Astrocyte (in vitro differentiated cells and primary cell): Measurements from ENCODE around the gene A4GALT. TPM values are rescaled to one million over a fixed set of nuclear protein-coding genes. Genes with fewer than 3 reads are reported as not detected.

Experiments
- DNase-seq: peaks from one replicate; pipeline ENCODE4 v3.0.0-alpha.2; 2010; ENCODE audit warnings: low read depth
- FAIRE-seq: peaks from 2 replicates; lab custom pipeline; 2011; peaks lifted over from hg19 to GRCh38; lab: Jason Lieb, UNC
- H2AFZ ChIP-seq: 2 replicates; pipeline ENCODE4 v1.6.0; 2012; ENCODE audit warnings: low read depth, low read length, inconsistent platforms
- H3K27ac ChIP-seq: 2 replicates; pipeline ENCODE4 v1.5.1; 2011; ENCODE audit warnings: low read depth, low read length, inconsistent platforms
- H3K27me3 ChIP-seq: 2 replicates; pipeline ENCODE4 v1.6.0; 2011; ENCODE audit warnings: low read length, inconsistent platforms; ENCODE audit not compliant: insufficient read depth
- H3K36me3 ChIP-seq: 2 replicates; pipeline ENCODE4 v1.5.1; 2011; ENCODE audit warnings: low read length, inconsistent platforms; ENCODE audit not compliant: insufficient read depth
- H3K4me1 ChIP-seq: 2 replicates; pipeline ENCODE4 v1.5.1; 2011; ENCODE audit warnings: low read length, inconsistent platforms; ENCODE audit not compliant: insufficient read depth
- H3K4me2 ChIP-seq: 2 replicates; pipeline ENCODE4 v1.6.0; 2012; ENCODE audit warnings: low read length, inconsistent platforms
- H3K4me3 ChIP-seq: 2 replicates; pipeline ENCODE4 v1.5.1; 2011; ENCODE audit warnings: low read depth, mild to moderate bottlenecking, low read length, inconsistent platforms; ENCODE audit not compliant: insufficient read depth
- H3K79me2 ChIP-seq: 2 replicates; pipeline ENCODE4 v1.6.0; 2012; ENCODE audit warnings: mild to moderate bottlenecking, low read length, inconsistent platforms; ENCODE audit not compliant: insufficient read depth
- H3K9ac ChIP-seq: 2 replicates; pipeline ENCODE4 v1.6.0; 2012; ENCODE audit warnings: mild to moderate bottlenecking, low read length, inconsistent platforms
- H3K9me3 ChIP-seq: 2 replicates; pipeline ENCODE4 v1.5.1; 2012; ENCODE audit warnings: low read depth, mild to moderate bottlenecking, low read length, inconsistent platforms; ENCODE audit not compliant: insufficient read depth
- H4K20me1 ChIP-seq: 2 replicates; pipeline ENCODE4 v1.6.0; 2012; ENCODE audit warnings: low read length, inconsistent platforms; ENCODE audit not compliant: insufficient read depth
- H3K27ac Mint-ChIP-seq: one replicate; pipeline ENCODE4 v1.8.0; 2021; ENCODE audit warnings: mild to moderate bottlenecking, mixed read lengths; ENCODE audit not compliant: unreplicated experiment
- H3K27me3 Mint-ChIP-seq: one replicate; pipeline ENCODE4 v1.8.0; 2021; ENCODE audit warnings: low read depth, mixed read lengths; ENCODE audit not compliant: unreplicated experiment
- H3K36me3 Mint-ChIP-seq: one replicate; pipeline ENCODE4 v1.8.0; 2021; ENCODE audit warnings: low read depth, mixed read lengths; ENCODE audit not compliant: unreplicated experiment
- H3K4me1 Mint-ChIP-seq: one replicate; pipeline ENCODE4 v1.8.0; 2021; ENCODE audit warnings: low read depth, mixed read lengths; ENCODE audit not compliant: unreplicated experiment
- H3K4me3 Mint-ChIP-seq: one replicate; pipeline ENCODE4 v1.8.0; 2021; ENCODE audit warnings: mild to moderate bottlenecking, moderate library complexity, mixed read lengths; ENCODE audit not compliant: unreplicated experiment
- H3K9me3 Mint-ChIP-seq: one replicate; pipeline ENCODE4 v1.8.0; 2021; ENCODE audit warnings: mild to moderate bottlenecking, mixed read lengths; ENCODE audit not compliant: unreplicated experiment
- EZH2 ChIP-seq: IDR thresholded peaks from 2 replicates; pipeline ENCODE4 v1.6.1; 2012; ENCODE audit warnings: mild to moderate bottlenecking, low read length, inconsistent platforms; ENCODE audit not compliant: insufficient read depth
- total RNA-seq: library from RNA; stranded (reverse); gene quantifications from 2 replicates; pipeline ENCODE4 v1.2.1, GENCODE V29; 2021
- TF ChIP-seq, protein P1 (sequence below): IDR thresholded peaks from 2 replicates; pipeline ENCODE4 v1.5.1; 2011; ENCODE audit warnings: low read depth, mild to moderate bottlenecking, inconsistent platforms, low read length, moderate library complexity; ENCODE audit not compliant: insufficient read depth

A4GALT gene
- total RNA-seq, 1 donor from 2014 or later, result 1.9 TPM

DNA sequence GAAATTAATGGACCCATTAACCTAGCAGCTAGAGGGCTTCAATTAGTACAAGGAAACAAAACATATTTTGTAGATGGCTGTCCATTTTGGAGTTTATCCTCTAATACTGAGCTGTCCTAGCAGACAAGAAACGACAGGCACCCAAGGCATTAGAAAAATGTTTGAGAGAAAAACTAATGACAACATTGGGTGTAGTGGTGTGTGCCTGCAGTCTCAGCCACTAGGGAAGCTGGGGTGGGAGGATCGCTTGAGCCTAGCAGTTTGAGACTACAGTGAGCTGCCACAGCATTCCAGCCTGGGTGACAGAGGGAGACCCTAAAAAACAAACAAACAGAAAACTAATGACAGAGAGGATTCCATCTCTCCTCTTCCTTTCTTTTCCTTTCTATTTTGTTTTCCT lies 1.5 kb downstream of the A4GALT start:
- TF ChIP-seq, protein P1, sequence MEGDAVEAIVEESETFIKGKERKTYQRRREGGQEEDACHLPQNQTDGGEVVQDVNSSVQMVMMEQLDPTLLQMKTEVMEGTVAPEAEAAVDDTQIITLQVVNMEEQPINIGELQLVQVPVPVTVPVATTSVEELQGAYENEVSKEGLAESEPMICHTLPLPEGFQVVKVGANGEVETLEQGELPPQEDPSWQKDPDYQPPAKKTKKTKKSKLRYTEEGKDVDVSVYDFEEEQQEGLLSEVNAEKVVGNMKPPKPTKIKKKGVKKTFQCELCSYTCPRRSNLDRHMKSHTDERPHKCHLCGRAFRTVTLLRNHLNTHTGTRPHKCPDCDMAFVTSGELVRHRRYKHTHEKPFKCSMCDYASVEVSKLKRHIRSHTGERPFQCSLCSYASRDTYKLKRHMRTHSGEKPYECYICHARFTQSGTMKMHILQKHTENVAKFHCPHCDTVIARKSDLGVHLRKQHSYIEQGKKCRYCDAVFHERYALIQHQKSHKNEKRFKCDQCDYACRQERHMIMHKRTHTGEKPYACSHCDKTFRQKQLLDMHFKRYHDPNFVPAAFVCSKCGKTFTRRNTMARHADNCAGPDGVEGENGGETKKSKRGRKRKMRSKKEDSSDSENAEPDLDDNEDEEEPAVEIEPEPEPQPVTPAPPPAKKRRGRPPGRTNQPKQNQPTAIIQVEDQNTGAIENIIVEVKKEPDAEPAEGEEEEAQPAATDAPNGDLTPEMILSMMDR, result no peak
- no peak for TF ChIP-seq EZH2
- Histone ChIP-seq H3K9ac (no peak overlapping the region), H3K4me1 (peaks cover 6% of the 10 kb centered on the region), H3K4me2 (peak overlapping the region; percentile 83), H3K79me2 (no peaks in the 10 kb centered on the region), H3K4me3 (no peak overlapping the region), H2AFZ (no peak overlapping the region), H3K9me3 (no peaks in the 10 kb centered on the region), H4K20me1 (peaks cover 18% of the 10 kb centered on the region), H3K36me3 (no peaks in the 10 kb centered on the region), H3K27ac (no peak overlapping the region), H3K27me3 (peaks cover 42% of the 10 kb centered on the region)
- H3K27ac Mint-ChIP-seq, result no peak overlapping the region
- H3K36me3 Mint-ChIP-seq, result no peaks in the 10 kb centered on the region
- FAIRE-seq, result no peak
- H3K27me3 Mint-ChIP-seq, result peaks cover 41% of the 10 kb centered on the region
- H3K4me1 Mint-ChIP-seq, result peaks cover 5% of the 10 kb centered on the region
- H3K4me3 Mint-ChIP-seq, result peak overlapping the region; percentile 75
- DNase-seq, result no peak
- H3K9me3 Mint-ChIP-seq, result no peaks in the 10 kb centered on the region

DNA sequence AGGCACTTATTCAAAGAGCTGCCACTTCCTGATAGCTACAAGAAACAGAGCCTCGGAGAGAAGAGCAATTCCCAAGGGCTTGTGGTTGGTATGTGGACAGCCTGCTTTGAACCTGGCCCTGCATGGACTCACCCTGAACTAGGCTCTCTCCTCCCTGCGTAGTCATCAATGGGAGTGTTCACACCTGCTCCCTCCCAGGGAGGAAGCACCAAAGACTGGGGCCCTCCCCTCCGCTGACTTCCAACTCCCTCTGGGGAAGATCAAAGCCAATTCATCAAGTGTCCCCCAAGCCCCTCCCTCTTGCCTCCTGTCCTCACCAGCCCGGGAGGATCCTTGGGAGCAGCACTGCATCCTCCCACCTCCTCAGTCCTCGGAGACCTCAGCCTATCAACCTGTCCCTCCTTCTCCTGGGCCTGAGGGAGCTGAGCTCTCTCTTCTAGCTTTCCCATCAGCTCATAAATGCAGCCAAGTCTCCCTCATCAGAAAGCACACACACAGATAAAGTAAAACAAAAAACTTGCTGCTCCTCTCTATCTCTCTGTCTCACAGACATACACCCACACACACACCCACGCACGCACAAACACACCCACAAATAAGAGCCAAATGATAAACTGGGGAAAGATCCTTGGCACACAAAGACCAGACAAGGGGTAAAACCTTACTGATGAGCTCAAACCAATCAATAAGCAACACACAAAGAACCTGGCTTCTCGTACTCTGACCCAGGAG lies 3.3 kb downstream of the A4GALT start:
- peaks cover 5% of the 10 kb centered on the region for H3K4me1 Mint-ChIP-seq
- H2AFZ ChIP-seq, result no peak overlapping the region
- no peak for TF ChIP-seq EZH2
- TF ChIP-seq, protein P1, result no peak
- H3K9me3 Mint-ChIP-seq, result peaks cover 4% of the 10 kb centered on the region
- H3K36me3 Mint-ChIP-seq, result no peaks in the 10 kb centered on the region
- H3K4me3 Mint-ChIP-seq, result no peak overlapping the region
- no peaks in the 10 kb centered on the region for H3K9me3 ChIP-seq
- no peak overlapping the region for H3K4me3 ChIP-seq
- DNase-seq (no peak), FAIRE-seq (no peak)
- H3K27ac Mint-ChIP-seq, result no peak overlapping the region
- H3K27me3 Mint-ChIP-seq, result peaks cover 33% of the 10 kb centered on the region
- peaks cover 6% of the 10 kb centered on the region for H3K4me1 ChIP-seq
- H3K79me2 ChIP-seq, result no peaks in the 10 kb centered on the region
- no peak overlapping the region for H3K27ac ChIP-seq
- H3K4me2 ChIP-seq, result no peak overlapping the region
- no peak overlapping the region for H3K9ac ChIP-seq
- H3K36me3 ChIP-seq, result no peaks in the 10 kb centered on the region
- H4K20me1 ChIP-seq, result peaks cover 18% of the 10 kb centered on the region
- H3K27me3 ChIP-seq, result peaks cover 34% of the 10 kb centered on the region

DNA sequence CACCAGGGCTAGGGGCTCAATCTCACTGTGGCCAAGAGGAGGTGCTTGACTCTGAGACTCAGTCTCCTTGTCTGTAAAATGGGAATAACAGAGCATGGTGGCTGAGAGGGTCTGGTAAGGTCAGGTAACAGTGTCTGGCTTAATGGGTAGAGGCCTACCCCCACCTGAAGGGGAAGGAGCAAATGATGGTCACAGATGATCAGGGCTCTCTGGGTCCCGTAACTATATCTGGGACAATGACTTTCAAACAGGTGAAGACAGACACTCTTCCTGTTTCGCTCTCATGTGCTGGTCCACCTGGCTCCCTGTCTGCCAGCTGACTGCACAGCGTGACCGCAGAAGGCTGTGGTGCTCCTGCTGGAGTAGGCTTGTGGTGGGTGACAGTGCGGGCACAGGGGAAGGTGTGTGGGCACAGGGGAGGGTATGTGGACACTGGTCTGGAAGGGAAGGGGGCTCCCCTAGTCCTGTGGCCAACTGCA lies 4.0 kb downstream of the A4GALT start:
- H3K36me3 ChIP-seq, result no peaks in the 10 kb centered on the region
- peaks cover 4% of the 10 kb centered on the region for H3K9me3 Mint-ChIP-seq
- no peak overlapping the region for H3K4me3 ChIP-seq
- no peak overlapping the region for H3K27ac Mint-ChIP-seq
- no peak for TF ChIP-seq EZH2
- TF ChIP-seq, protein P1, result no peak
- peaks cover 29% of the 10 kb centered on the region for H3K27me3 Mint-ChIP-seq
- no peak overlapping the region for H2AFZ ChIP-seq
- peaks cover 5% of the 10 kb centered on the region for H3K4me1 Mint-ChIP-seq
- no peaks in the 10 kb centered on the region for H3K9me3 ChIP-seq
- H3K27ac ChIP-seq, result no peak overlapping the region
- H4K20me1 ChIP-seq, result peaks cover 18% of the 10 kb centered on the region
- DNase-seq (no peak), FAIRE-seq (no peak)
- H3K79me2 ChIP-seq, result no peaks in the 10 kb centered on the region
- H3K27me3 ChIP-seq, result peaks cover 34% of the 10 kb centered on the region
- H3K4me1 ChIP-seq, result peaks cover 6% of the 10 kb centered on the region
- H3K36me3 Mint-ChIP-seq, result no peaks in the 10 kb centered on the region
- H3K4me2 ChIP-seq, result no peak overlapping the region
- H3K4me3 Mint-ChIP-seq, result no peak overlapping the region
- no peak overlapping the region for H3K9ac ChIP-seq
